Testis (tissue), 3 donors: Measurements from ENCODE around the gene ALCAM. TPM values are rescaled to one million over a fixed set of nuclear protein-coding genes. Genes with fewer than 3 reads are reported as not detected.

ENCODE experiments used
- DNase-seq: peaks from one replicate; pipeline ENCODE4 v3.0.0-alpha.2; 2019
- H3K27ac ChIP-seq, 2 donors: fragments of 200-600 bp; sonication (generic); one replicate each; pipeline ENCODE4 v1.5.1; 2019
- H3K27me3 ChIP-seq: fragments of 200-600 bp; sonication (generic); one replicate; pipeline ENCODE4 v1.5.1; 2019
- H3K36me3 ChIP-seq: fragments of 200-600 bp; sonication (generic); one replicate; pipeline ENCODE4 v1.5.1; 2017; ENCODE audit warnings: low read depth; ENCODE audit errors: missing control alignments
- H3K4me1 ChIP-seq: fragments of 200-600 bp; sonication (generic); one replicate; pipeline ENCODE4 v1.5.1; 2019
- H3K4me3 ChIP-seq, 2 donors: fragments of 200-600 bp; sonication (generic); one replicate each; pipeline ENCODE4 v1.5.1; 2017 to 2019
- H3K9me3 ChIP-seq: fragments of 200-600 bp; sonication (generic); one replicate; pipeline ENCODE4 v1.5.1; 2017
- CTCF ChIP-seq, 3 experiments: fragments of 450-650 bp in 2 of 3; fragments of 200-600 bp in 1 of 3; sonication (generic) in 1 of 3; IDR thresholded peaks; one replicate each; pipeline ENCODE4 v1.5.1; 2016 to 2019; ENCODE audit warnings: antibody characterized with exemption in 3 of 3, mild to moderate bottlenecking in 2 of 3, moderate library complexity in 1 of 3
- POLR2A ChIP-seq: fragments of 450-650 bp; IDR thresholded peaks from one replicate; pipeline ENCODE4 v1.6.1; 2017; ENCODE audit warnings: antibody characterized with exemption, mild to moderate bottlenecking, moderate library complexity
- WGBS, 2 donors: methylation state at CpG; one replicate each; pipeline ENCODE4 v1.1.5; 2018; 5-methylcytosine and 5-hydroxymethylcytosine counted together
- intact Hi-C: fragments of 100-400 bp; cut with DNase I; formaldehyde crosslinking; loops from one replicate; pipeline ENCODE4 v1.15.1; 2023; ENCODE audit warnings: low total_unique reads
- polyA plus RNA-seq: library from polyadenylated mRNA; stranded (reverse); fragments of 350-450 nt; fragmentation: Illumina TruSeq; extraction: RNeasy Lipid Tissue Mini Kit (QIAGEN cat#74804); gene quantifications from one replicate; pipeline ENCODE4 v1.2.3, GENCODE V29; 2014; ENCODE audit warnings: low read depth, low replicate concordance; ENCODE audit not compliant: insufficient read depth
- total RNA-seq, 2 donors: library from RNA; depleted of rRNA; stranded (reverse); fragments of >200 nt; gene quantifications; one replicate each; pipeline ENCODE4 v1.2.3, GENCODE V29; 2016

Gene ALCAM
- total and polyA plus RNA-seq, 3 donors from 2014 or later = 8.3 to 9.0 (median 8.7) TPM

- Histone ChIP-seq H3K4me3 (no peak overlapping the region), H3K27me3 (no peaks in the 10 kb centered on the region), H3K27ac (no peak overlapping the region), H3K36me3 (no peaks in the 10 kb centered on the region), H3K4me1 (no peaks in the 10 kb centered on the region), H3K9me3 (no peaks in the 10 kb centered on the region)
- TF ChIP-seq POLR2A = no peak
- TF ChIP-seq CTCF (IDR thresholded peaks at IDR 0.05) = no peak
- 81 to 90% methylated on average over 2 of the region's 2 CpGs for WGBS, 2 donors
- intact Hi-C loops = no loop called here
- no peak for DNase-seq
Observed at GRCh38 chr3:105409364-105409763, 42.7 kb downstream of the ALCAM start.

- no peak for DNase-seq
- Histone ChIP-seq H3K4me3 (no peak overlapping the region), H3K27ac (no peak overlapping the region), H3K9me3 (no peaks in the 10 kb centered on the region), H3K4me1 (no peaks in the 10 kb centered on the region), H3K27me3 (no peaks in the 10 kb centered on the region), H3K36me3 (no peaks in the 10 kb centered on the region)
- TF ChIP-seq CTCF (IDR thresholded peaks at IDR 0.05) (no peak), POLR2A (no peak)
- 98 to 100% methylated on average over 1 of the region's 1 CpG for WGBS, 2 donors
- intact Hi-C loops = no loop called here
Observed at GRCh38 chr3:105413343-105413887, 46.7 kb downstream of the ALCAM start.

GRCh38 chr3:105414841-105415240 is 48.1 kb downstream of the ALCAM start:
- Histone ChIP-seq H3K27ac (no peak overlapping the region), H3K4me3 (no peak overlapping the region), H3K36me3 (no peaks in the 10 kb centered on the region), H3K27me3 (no peaks in the 10 kb centered on the region), H3K4me1 (no peaks in the 10 kb centered on the region), H3K9me3 (no peaks in the 10 kb centered on the region)
- no peak for TF ChIP-seq CTCF (IDR thresholded peaks at IDR 0.05)
- TF ChIP-seq POLR2A = no peak
- no peak for DNase-seq
- intact Hi-C loops = no loop called here
- 51 to 53% methylated on average over 4 of the region's 4 CpGs for WGBS, 2 donors

- TF ChIP-seq CTCF (IDR thresholded peaks at IDR 0.05) = no peak
- TF ChIP-seq POLR2A = no peak
- no peaks in the 10 kb centered on the region for H3K4me1 ChIP-seq
- intact Hi-C loops = no loop called here
- no peaks in the 10 kb centered on the region for H3K27me3 ChIP-seq
- H3K9me3 ChIP-seq = no peaks in the 10 kb centered on the region
- no peaks in the 10 kb centered on the region for H3K36me3 ChIP-seq
- no peak for DNase-seq
- H3K4me3 ChIP-seq = no peak overlapping the region
- 93 to 100% methylated on average over 1 of the region's 1 CpG for WGBS, 2 donors
- no peak overlapping the region for H3K27ac ChIP-seq
Observed at GRCh38 chr3:105415951-105416350, 49.2 kb downstream of the ALCAM start.

- Histone ChIP-seq H3K36me3 (no peaks in the 10 kb centered on the region), H3K27me3 (no peaks in the 10 kb centered on the region), H3K4me3 (no peak overlapping the region), H3K9me3 (no peaks in the 10 kb centered on the region), H3K4me1 (no peaks in the 10 kb centered on the region), H3K27ac (no peak overlapping the region)
- 86 to 89% methylated on average over 3 of the region's 3 CpGs for WGBS, 2 donors
- no peak for DNase-seq
- intact Hi-C loops = no loop called here
- TF ChIP-seq POLR2A = no peak
- TF ChIP-seq CTCF (IDR thresholded peaks at IDR 0.05) = no peak
Observed at GRCh38 chr3:105417525-105418289, 51.0 kb downstream of the ALCAM start.
